Ishikawa (cell line): Measurements from ENCODE around the gene OVCH1.
A peak's percentile ranks its signal among the peaks of the same experiment; 100 is the strongest.

Source experiments
- CEBPB ChIP-seq: IDR thresholded peaks from 2 replicates; pipeline ENCODE4 v1.6.1; 2012
- CREB1 ChIP-seq: IDR thresholded peaks from 2 replicates; pipeline ENCODE4 v1.6.1; 2012; ENCODE audit warnings: low read depth
- EGR1 ChIP-seq: IDR thresholded peaks from 2 replicates; pipeline ENCODE4 v1.6.1; 2012
- EP300 ChIP-seq: IDR thresholded peaks from 2 replicates; pipeline ENCODE4 v1.6.1; 2012; ENCODE audit warnings: borderline replicate concordance
- FOXM1 ChIP-seq: IDR thresholded peaks from 2 replicates; pipeline ENCODE4 v1.6.1; 2012; ENCODE audit warnings: low read depth, borderline replicate concordance
- NFIC ChIP-seq: IDR thresholded peaks from 2 replicates; pipeline ENCODE4 v1.6.1; 2012
- RAD21 ChIP-seq: IDR thresholded peaks from 2 replicates; pipeline ENCODE4 v1.6.1; 2012; ENCODE audit warnings: low read depth
- TAF1 ChIP-seq: IDR thresholded peaks from 2 replicates; pipeline ENCODE4 v1.6.1; 2012; ENCODE audit warnings: low read depth, mild to moderate bottlenecking
- TCF12 ChIP-seq: IDR thresholded peaks from 2 replicates; pipeline ENCODE4 v1.6.1; 2012; ENCODE audit warnings: low read depth
- TEAD4 ChIP-seq: IDR thresholded peaks from 2 replicates; pipeline ENCODE4 v1.6.1; 2012
- YY1 ChIP-seq: IDR thresholded peaks from 2 replicates; pipeline ENCODE4 v1.6.1; 2012; ENCODE audit warnings: low read depth
- ZBTB7A ChIP-seq: IDR thresholded peaks from 2 replicates; pipeline ENCODE4 v1.6.1; 2012; ENCODE audit warnings: low read depth
- TF ChIP-seq, protein P1 (sequence below): IDR thresholded peaks from 2 replicates; pipeline ENCODE4 v1.6.1; 2012
- TF ChIP-seq, protein P2 (sequence below): IDR thresholded peaks from 2 replicates; pipeline ENCODE4 v1.6.1; 2012; ENCODE audit warnings: low read depth, mild to moderate bottlenecking
- TF ChIP-seq, protein P3 (sequence below): IDR thresholded peaks from 2 replicates; pipeline ENCODE4 v1.6.1; 2012

Gene OVCH1

DNA sequence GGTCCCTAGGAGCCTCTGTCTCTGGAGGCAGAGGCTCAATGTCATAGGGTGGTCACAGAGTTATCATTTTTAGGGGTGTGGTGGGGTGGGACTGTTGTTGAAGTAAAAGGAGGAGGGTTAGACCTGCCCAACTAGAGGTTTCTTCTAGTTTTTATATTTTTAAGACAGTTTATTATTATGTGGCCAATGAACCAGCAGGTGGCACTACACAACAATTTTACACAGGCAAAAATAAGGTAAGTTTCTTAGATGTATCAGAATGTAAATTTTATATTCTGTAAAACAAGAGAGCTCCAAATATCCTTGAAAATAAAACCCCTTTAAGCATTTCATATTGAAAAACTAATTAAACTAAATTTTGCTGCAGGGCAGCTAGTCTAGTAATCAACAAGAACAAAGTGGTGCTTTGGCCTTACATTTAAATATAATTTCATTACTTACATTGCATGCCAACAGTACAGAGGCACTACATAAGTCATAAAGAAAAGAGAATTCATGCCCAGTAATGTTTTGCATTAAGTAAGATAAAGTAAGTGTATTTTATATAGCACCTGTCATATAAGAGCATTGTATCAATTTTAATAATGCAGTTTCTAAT lies 22.2 kb upstream of the OVCH1 start:
- peak; percentile 86 for TF ChIP-seq RAD21
- TF ChIP-seq EGR1 = no peak

DNA sequence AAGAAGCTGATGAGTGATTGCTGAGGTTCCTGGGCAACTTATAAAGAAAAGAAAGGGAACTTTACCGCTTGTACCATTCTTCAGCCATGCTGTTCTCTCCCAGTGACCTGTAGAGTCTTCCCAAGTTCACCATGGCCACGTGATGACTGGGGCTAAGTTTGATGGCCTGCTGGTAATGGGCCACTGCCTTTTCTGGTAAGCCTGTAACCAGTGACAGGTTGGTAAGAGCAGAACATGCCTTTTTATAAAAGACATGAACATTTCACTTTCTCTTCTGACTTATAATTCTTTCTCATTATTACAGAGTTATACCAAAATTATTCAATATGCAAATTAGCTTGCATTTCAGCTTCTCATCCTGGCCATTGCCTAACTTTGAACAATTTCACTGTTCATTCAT lies 20.9 kb upstream of the OVCH1 start:
- TF ChIP-seq, protein P1, sequence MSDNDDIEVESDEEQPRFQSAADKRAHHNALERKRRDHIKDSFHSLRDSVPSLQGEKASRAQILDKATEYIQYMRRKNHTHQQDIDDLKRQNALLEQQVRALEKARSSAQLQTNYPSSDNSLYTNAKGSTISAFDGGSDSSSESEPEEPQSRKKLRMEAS = no peak
- TF ChIP-seq CEBPB (no peak), TAF1 (no peak), TEAD4 (no peak), ZBTB7A (no peak), EP300 (no peak), TCF12 (no peak), EGR1 (no peak), FOXM1 (no peak), YY1 (no peak), NFIC (no peak), RAD21 (no peak), CREB1 (no peak)
- TF ChIP-seq, protein P2, sequence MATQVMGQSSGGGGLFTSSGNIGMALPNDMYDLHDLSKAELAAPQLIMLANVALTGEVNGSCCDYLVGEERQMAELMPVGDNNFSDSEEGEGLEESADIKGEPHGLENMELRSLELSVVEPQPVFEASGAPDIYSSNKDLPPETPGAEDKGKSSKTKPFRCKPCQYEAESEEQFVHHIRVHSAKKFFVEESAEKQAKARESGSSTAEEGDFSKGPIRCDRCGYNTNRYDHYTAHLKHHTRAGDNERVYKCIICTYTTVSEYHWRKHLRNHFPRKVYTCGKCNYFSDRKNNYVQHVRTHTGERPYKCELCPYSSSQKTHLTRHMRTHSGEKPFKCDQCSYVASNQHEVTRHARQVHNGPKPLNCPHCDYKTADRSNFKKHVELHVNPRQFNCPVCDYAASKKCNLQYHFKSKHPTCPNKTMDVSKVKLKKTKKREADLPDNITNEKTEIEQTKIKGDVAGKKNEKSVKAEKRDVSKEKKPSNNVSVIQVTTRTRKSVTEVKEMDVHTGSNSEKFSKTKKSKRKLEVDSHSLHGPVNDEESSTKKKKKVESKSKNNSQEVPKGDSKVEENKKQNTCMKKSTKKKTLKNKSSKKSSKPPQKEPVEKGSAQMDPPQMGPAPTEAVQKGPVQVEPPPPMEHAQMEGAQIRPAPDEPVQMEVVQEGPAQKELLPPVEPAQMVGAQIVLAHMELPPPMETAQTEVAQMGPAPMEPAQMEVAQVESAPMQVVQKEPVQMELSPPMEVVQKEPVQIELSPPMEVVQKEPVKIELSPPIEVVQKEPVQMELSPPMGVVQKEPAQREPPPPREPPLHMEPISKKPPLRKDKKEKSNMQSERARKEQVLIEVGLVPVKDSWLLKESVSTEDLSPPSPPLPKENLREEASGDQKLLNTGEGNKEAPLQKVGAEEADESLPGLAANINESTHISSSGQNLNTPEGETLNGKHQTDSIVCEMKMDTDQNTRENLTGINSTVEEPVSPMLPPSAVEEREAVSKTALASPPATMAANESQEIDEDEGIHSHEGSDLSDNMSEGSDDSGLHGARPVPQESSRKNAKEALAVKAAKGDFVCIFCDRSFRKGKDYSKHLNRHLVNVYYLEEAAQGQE = no peak
- TF ChIP-seq, protein P3, sequence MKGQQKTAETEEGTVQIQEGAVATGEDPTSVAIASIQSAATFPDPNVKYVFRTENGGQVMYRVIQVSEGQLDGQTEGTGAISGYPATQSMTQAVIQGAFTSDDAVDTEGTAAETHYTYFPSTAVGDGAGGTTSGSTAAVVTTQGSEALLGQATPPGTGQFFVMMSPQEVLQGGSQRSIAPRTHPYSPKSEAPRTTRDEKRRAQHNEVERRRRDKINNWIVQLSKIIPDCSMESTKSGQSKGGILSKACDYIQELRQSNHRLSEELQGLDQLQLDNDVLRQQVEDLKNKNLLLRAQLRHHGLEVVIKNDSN = no peak

DNA sequence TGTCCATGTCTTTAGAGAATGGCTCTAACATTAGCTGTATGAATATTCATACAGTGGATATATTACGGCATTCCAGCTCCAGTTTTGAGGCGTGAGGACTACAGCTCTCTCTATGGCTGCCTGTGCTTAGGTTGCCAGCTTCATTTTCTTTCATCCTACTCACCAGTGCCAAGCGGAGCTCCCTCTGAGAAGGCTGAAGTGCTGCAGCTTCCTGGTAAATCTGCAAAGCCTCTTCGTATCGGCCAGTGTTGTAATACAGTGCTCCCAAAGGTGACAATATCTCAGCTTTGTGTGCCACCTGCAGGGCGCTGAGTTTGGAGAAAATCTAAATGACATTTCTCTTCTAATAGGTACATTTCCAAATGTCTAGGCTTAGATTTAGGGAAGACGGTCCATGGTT lies 19.8 kb upstream of the OVCH1 start:
- TF ChIP-seq EP300 (no peak), TAF1 (no peak), RAD21 (peak; percentile 42; the same call in 1 of the 2 replicates), YY1 (no peak), TCF12 (no peak)

DNA sequence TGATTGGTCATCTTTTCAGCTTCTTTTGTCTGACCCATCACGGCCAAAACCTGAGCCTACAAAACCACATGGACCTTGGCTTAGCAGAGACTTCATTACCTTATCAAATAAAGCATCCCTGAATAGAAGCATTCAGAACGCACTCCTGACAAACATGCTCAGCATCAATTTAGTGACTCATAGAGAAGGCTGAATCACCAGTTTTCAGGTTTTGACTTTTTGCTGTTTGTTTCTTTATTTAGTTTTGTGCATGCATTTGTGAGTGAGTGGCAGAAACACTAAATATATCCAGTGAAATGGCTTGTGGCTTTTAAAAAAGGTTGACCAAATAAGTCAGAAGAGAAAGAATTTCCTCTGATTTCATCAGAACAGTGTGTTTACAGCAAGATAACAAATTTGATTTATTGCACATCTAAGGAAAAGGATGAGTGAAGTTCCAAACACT lies 19.0 kb upstream of the OVCH1 start:
- TF ChIP-seq, protein P2 = no peak
- TF ChIP-seq RAD21 (no peak), TAF1 (no peak), YY1 (no peak), CREB1 (no peak), EGR1 (no peak), TEAD4 (no peak)
- TF ChIP-seq, protein P1 = no peak
- TF ChIP-seq, protein P3 = no peak

DNA sequence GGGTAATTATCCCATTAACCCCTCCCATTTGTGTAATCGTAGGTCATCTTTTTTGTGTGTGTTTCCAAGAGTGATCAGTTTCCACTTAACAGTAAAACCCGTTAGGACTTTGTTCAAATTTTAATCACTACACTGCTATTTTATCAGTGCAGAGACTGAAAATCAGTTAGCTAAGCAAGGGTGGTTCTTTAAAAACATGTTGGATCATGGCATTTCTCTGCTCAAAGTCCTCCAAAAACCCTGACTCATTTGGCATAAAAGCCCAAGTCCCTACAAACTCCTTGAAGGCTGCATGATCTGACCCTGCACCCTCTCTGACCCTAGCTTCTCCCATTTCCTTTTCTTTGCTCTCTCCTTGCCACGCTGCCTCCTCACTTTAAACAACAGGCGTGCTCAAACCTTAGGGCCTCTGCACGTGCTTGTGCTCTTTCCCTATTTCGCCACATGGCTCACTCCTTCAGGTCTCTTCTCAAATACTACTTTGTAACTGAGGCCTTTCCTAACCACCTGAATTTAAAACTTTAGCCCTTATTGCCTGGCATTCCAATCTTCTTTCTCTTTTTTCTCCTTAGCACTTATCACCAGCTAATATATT lies 13.2 kb upstream of the OVCH1 start:
- no peak for TF ChIP-seq TEAD4
- TF ChIP-seq, protein P1 = no peak
- no peak for TF ChIP-seq TAF1
- no peak for TF ChIP-seq EGR1
- TF ChIP-seq NFIC = no peak
- TF ChIP-seq EP300 = no peak
- TF ChIP-seq, protein P3 = no peak
- no peak for TF ChIP-seq TCF12
- TF ChIP-seq YY1 = no peak
- TF ChIP-seq FOXM1 = no peak
- TF ChIP-seq, protein P2 = no peak
- no peak for TF ChIP-seq CREB1
- TF ChIP-seq CEBPB = no peak
- TF ChIP-seq RAD21 = no peak
- TF ChIP-seq ZBTB7A = no peak
